GM21619 (cell line): Measurements from ENCODE around the gene SMAD3.
"Not testable (repeated sequence)": the region's sequence is repeated elsewhere in the genome, so short reads cannot be mapped to it uniquely, and the experiment has no call there.

Experiments used
- ATAC-seq: cut with Tn5 transposase; IDR thresholded peaks from one replicate; pipeline ENCODE4 v1.9.1; 2021; ENCODE audit not compliant: unreplicated experiment

The SMAD3 gene

GRCh38 chr15:67062369-67062985 lies 2.9 kb upstream of the SMAD3 start:
- ATAC-seq = no peak

- no peak for ATAC-seq
These were observed 1.5 kb upstream of the SMAD3 start for GRCh38 chr15:67063689-67064606.

GRCh38 chr15:67064607-67065530 lies 533 bp upstream of the SMAD3 start:
- ATAC-seq = peak; percentile 23

GRCh38 chr15:67066041-67066958 lies 898 bp downstream of the SMAD3 start:
- no peak for ATAC-seq

- ATAC-seq = no peak
These were observed 1.8 kb downstream of the SMAD3 start for GRCh38 chr15:67066959-67067853.

- ATAC-seq = no peak
These were observed 2.6 kb downstream of the SMAD3 start for GRCh38 chr15:67067930-67068551.

GRCh38 chr15:67068710-67069400 lies 3.5 kb downstream of the SMAD3 start:
- no peak for ATAC-seq

GRCh38 chr15:67070150-67070549 lies 4.7 kb downstream of the SMAD3 start:
- no peak for ATAC-seq

GRCh38 chr15:67070892-67071664 lies 5.7 kb downstream of the SMAD3 start:
- no peak for ATAC-seq

GRCh38 chr15:67072442-67072841 lies 7.0 kb downstream of the SMAD3 start:
- no peak for ATAC-seq

GRCh38 chr15:67072958-67073357 lies 7.6 kb downstream of the SMAD3 start:
- ATAC-seq = no peak

GRCh38 chr15:67074886-67075229 lies 9.5 kb downstream of the SMAD3 start:
- ATAC-seq = no peak

GRCh38 chr15:67075555-67076135 lies 10.2 kb downstream of the SMAD3 start:
- ATAC-seq = not testable (repeated sequence)

- no peak for ATAC-seq
These were observed 10.9 kb downstream of the SMAD3 start for GRCh38 chr15:67076147-67076843.

- no peak for ATAC-seq
These were observed 12.3 kb downstream of the SMAD3 start for GRCh38 chr15:67077641-67078215.

- no peak for ATAC-seq
These were observed 14.0 kb downstream of the SMAD3 start for GRCh38 chr15:67079361-67079760.
